GM21447 (cell line): ENCODE data around the gene PKHD1.

Experiments used
- ATAC-seq: cut with Tn5 transposase; IDR thresholded peaks from one replicate; pipeline ENCODE4 v1.9.1; 2021; ENCODE audit not compliant: unreplicated experiment

Gene PKHD1

GRCh38 chr6:52087498-52087999 lies at the start of gene PKHD1:
PKHD1 (minus strand) TSS chr6:52087613; CDS start chr6:52084933, 2,680 bp downstream.
- no peak for ATAC-seq

- ATAC-seq, result no peak
These were observed 49.6 kb upstream of the PKHD1 start for GRCh38 chr6:52136934-52137467.

- no peak for ATAC-seq
These were observed 48.6 kb upstream of the PKHD1 start for GRCh38 chr6:52136055-52136454.

GRCh38 chr6:52135217-52135616 lies 47.8 kb upstream of the PKHD1 start:
- no peak for ATAC-seq

GRCh38 chr6:52134011-52134410 lies 46.6 kb upstream of the PKHD1 start:
- no peak for ATAC-seq

GRCh38 chr6:52133324-52133723 lies 45.9 kb upstream of the PKHD1 start:
- no peak for ATAC-seq

GRCh38 chr6:52132292-52132691 lies 44.9 kb upstream of the PKHD1 start:
- no peak for ATAC-seq

GRCh38 chr6:52130440-52130839 lies 43.0 kb upstream of the PKHD1 start:
- no peak for ATAC-seq

- no peak for ATAC-seq
These were observed 40.5 kb upstream of the PKHD1 start for GRCh38 chr6:52127957-52128356.

GRCh38 chr6:52126231-52126630 lies 38.8 kb upstream of the PKHD1 start:
- ATAC-seq, result no peak

- no peak for ATAC-seq
These were observed 38.2 kb upstream of the PKHD1 start for GRCh38 chr6:52125572-52125971.

- no peak for ATAC-seq
These were observed 37.7 kb upstream of the PKHD1 start for GRCh38 chr6:52125139-52125538.

- no peak for ATAC-seq
These were observed 37.0 kb upstream of the PKHD1 start for GRCh38 chr6:52124126-52125121.

- ATAC-seq, result no peak
These were observed 35.8 kb upstream of the PKHD1 start for GRCh38 chr6:52123251-52123650.

GRCh38 chr6:52117352-52117751 lies 29.9 kb upstream of the PKHD1 start:
- no peak for ATAC-seq

GRCh38 chr6:52116605-52116948 lies 29.2 kb upstream of the PKHD1 start:
- ATAC-seq, result no peak

GRCh38 chr6:52115891-52116604 lies 28.6 kb upstream of the PKHD1 start:
- no peak for ATAC-seq

GRCh38 chr6:52115145-52115741 lies 27.8 kb upstream of the PKHD1 start:
- no peak for ATAC-seq

GRCh38 chr6:52109171-52109571 lies 21.8 kb upstream of the PKHD1 start:
- ATAC-seq, result no peak

GRCh38 chr6:52108128-52108527 lies 20.7 kb upstream of the PKHD1 start:
- ATAC-seq, result no peak

- ATAC-seq, result no peak
These were observed 19.6 kb upstream of the PKHD1 start for GRCh38 chr6:52106994-52107393.
